ENCODE results near the gene ENTREP1.
"Not testable (repeated sequence)": the region's sequence is repeated elsewhere in the genome, so short reads cannot be mapped to it uniquely, and the experiment has no call there.

The ENTREP1 gene

GRCh38 chr9:69324549-69325401 lies at the start of gene ENTREP1:
ENTREP1 (plus strand) TSS chr9:69325215; CDS start chr9:69325310, 95 bp downstream.
- no peak for DNase-seq (ENCODE audit: low read depth in 2 of 2)

- DNase-seq (ENCODE audit: low read depth in 2 of 2), result no peak
Observed at GRCh38 chr9:69276775-69277174, 48.2 kb upstream of the ENTREP1 start.

- no peak for DNase-seq (ENCODE audit: low read depth in 2 of 2)
Observed at GRCh38 chr9:69279084-69279731, 45.8 kb upstream of the ENTREP1 start.

- no peak for DNase-seq (ENCODE audit: low read depth in 2 of 2)
Observed at GRCh38 chr9:69279733-69280132, 45.3 kb upstream of the ENTREP1 start.

- no peak for DNase-seq (ENCODE audit: low read depth in 2 of 2)
Observed at GRCh38 chr9:69283003-69283402, 42.0 kb upstream of the ENTREP1 start.

GRCh38 chr9:69292078-69292477 lies 32.9 kb upstream of the ENTREP1 start:
- no peak for DNase-seq (ENCODE audit: low read depth in 2 of 2)

GRCh38 chr9:69293156-69293555 lies 31.9 kb upstream of the ENTREP1 start:
- DNase-seq (ENCODE audit: low read depth in 2 of 2), result no peak

GRCh38 chr9:69295872-69296552 lies 29.0 kb upstream of the ENTREP1 start:
- no peak for DNase-seq (ENCODE audit: low read depth in 2 of 2)

GRCh38 chr9:69297300-69297980 lies 27.6 kb upstream of the ENTREP1 start:
- no peak for DNase-seq (ENCODE audit: low read depth in 2 of 2)

- no peak for DNase-seq (ENCODE audit: low read depth in 2 of 2)
Observed at GRCh38 chr9:69299315-69299714, 25.7 kb upstream of the ENTREP1 start.

GRCh38 chr9:69299826-69300225 lies 25.2 kb upstream of the ENTREP1 start:
- no peak for DNase-seq (ENCODE audit: low read depth in 2 of 2)

- DNase-seq (ENCODE audit: low read depth in 2 of 2), result no peak
Observed at GRCh38 chr9:69303331-69303730, 21.7 kb upstream of the ENTREP1 start.

GRCh38 chr9:69306895-69307445 lies 18.0 kb upstream of the ENTREP1 start:
- DNase-seq (ENCODE audit: low read depth in 2 of 2), result not testable (repeated sequence)

GRCh38 chr9:69307446-69308205 lies 17.4 kb upstream of the ENTREP1 start:
- DNase-seq (ENCODE audit: low read depth in 2 of 2), result no peak

GRCh38 chr9:69308206-69308931 lies 16.6 kb upstream of the ENTREP1 start:
- DNase-seq (ENCODE audit: low read depth in 2 of 2), result no peak

- DNase-seq (ENCODE audit: low read depth in 2 of 2), result no peak
Observed at GRCh38 chr9:69313175-69313574, 11.8 kb upstream of the ENTREP1 start.

- no peak for DNase-seq (ENCODE audit: low read depth in 2 of 2)
Observed at GRCh38 chr9:69314547-69314946, 10.5 kb upstream of the ENTREP1 start.

GRCh38 chr9:69317081-69317480 lies 7.9 kb upstream of the ENTREP1 start:
- no peak for DNase-seq (ENCODE audit: low read depth in 2 of 2)

- DNase-seq (ENCODE audit: low read depth in 2 of 2), result no peak
Observed at GRCh38 chr9:69317894-69318293, 7.1 kb upstream of the ENTREP1 start.

- DNase-seq (ENCODE audit: low read depth in 2 of 2), result no peak
Observed at GRCh38 chr9:69319324-69320025, 5.5 kb upstream of the ENTREP1 start.
